A549 (cell line): ENCODE data around the gene CCDC63.

ENCODE experiments used
- CBX8 ChIP-seq: fragments of 200-600 bp; sonication (generic); IDR thresholded peaks from 2 replicates; pipeline ENCODE4 v1.6.1; 2016
- CEBPB ChIP-seq, 2 experiments: fragments of >200 bp in 1 of 2; sonication (Bioruptor Twin) in 1 of 2; formaldehyde crosslinking in 1 of 2; IDR thresholded peaks; 2 replicates each; pipeline ENCODE4 v1.6.1; 2012 to 2016
- CHD2 ChIP-seq: fragments of 150-350 bp; IDR thresholded peaks from 2 replicates; pipeline ENCODE4 v1.6.1; 2014; ENCODE audit warnings: low read length; ENCODE audit not compliant: partially characterized antibody
- MAZ ChIP-seq: fragments of 150-350 bp; IDR thresholded peaks from 2 replicates; pipeline ENCODE4 v1.6.1; 2014; ENCODE audit warnings: antibody characterized with exemption, low read depth, low read length, borderline replicate concordance
- MYC ChIP-seq: IDR thresholded peaks from 2 replicates; pipeline ENCODE4 v1.6.1; 2012; ENCODE audit warnings: mild to moderate bottlenecking, inconsistent platforms, low read length, improper control_type of control experiment, borderline replicate concordance
- NPAS2 ChIP-seq: fragments of 250-450 bp; sonication (Bioruptor Pico); IDR thresholded peaks from 2 replicates; pipeline ENCODE4 v1.8.0; 2022; ENCODE audit warnings: mild to moderate bottlenecking, moderate library complexity, borderline replicate concordance
- POLR2A ChIP-seq: IDR thresholded peaks from 2 replicates; pipeline ENCODE4 v1.6.1; 2012; ENCODE audit warnings: mild to moderate bottlenecking, low read length
- RCOR1 ChIP-seq: fragments of 150-350 bp; IDR thresholded peaks from 2 replicates; pipeline ENCODE4 v1.6.1; 2014; ENCODE audit warnings: antibody characterized with exemption, low read length, low read depth
- ZFP36 ChIP-seq: fragments of 450-650 bp; IDR thresholded peaks from 2 replicates; pipeline ENCODE4 v1.6.1; 2014; ENCODE audit warnings: borderline replicate concordance; ENCODE audit not compliant: partially characterized antibody
- TF ChIP-seq, protein P1 (sequence below): fragments of >200 bp; sonication (Bioruptor Twin); formaldehyde crosslinking; IDR thresholded peaks from 3 replicates; pipeline ENCODE4 v1.5.1; 2016
- TF ChIP-seq, protein P2 (sequence below): fragments of 450-650 bp; IDR thresholded peaks from 2 replicates; pipeline ENCODE4 v1.6.1; 2014; ENCODE audit warnings: antibody characterized with exemption
- TF ChIP-seq, protein P3 (sequence below): IDR thresholded peaks from 2 replicates; pipeline ENCODE4 v1.6.1; 2012

DNA sequence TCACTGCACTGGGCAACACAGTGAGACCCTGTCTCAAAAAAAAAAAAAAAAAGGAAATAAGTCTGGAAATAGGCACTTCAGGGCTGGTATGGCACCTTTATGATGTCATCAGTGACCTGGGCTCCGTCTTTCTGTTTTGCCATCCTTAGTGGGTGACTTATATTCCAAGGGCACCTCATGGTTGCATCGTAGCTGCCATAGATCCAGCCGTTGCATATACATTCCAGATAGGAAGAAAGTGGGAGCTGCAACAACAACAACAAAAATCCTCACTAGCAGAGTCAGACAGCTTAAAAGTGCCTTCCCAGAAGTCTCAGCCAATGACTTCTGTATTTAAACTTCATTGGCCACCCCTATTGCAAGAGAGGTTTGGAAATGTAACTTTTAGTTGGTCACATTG is 47.2 kb downstream of the CCDC63 start:
- no peak for TF ChIP-seq CHD2
- TF ChIP-seq, protein P1, sequence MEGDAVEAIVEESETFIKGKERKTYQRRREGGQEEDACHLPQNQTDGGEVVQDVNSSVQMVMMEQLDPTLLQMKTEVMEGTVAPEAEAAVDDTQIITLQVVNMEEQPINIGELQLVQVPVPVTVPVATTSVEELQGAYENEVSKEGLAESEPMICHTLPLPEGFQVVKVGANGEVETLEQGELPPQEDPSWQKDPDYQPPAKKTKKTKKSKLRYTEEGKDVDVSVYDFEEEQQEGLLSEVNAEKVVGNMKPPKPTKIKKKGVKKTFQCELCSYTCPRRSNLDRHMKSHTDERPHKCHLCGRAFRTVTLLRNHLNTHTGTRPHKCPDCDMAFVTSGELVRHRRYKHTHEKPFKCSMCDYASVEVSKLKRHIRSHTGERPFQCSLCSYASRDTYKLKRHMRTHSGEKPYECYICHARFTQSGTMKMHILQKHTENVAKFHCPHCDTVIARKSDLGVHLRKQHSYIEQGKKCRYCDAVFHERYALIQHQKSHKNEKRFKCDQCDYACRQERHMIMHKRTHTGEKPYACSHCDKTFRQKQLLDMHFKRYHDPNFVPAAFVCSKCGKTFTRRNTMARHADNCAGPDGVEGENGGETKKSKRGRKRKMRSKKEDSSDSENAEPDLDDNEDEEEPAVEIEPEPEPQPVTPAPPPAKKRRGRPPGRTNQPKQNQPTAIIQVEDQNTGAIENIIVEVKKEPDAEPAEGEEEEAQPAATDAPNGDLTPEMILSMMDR, result no peak
- TF ChIP-seq, protein P2, sequence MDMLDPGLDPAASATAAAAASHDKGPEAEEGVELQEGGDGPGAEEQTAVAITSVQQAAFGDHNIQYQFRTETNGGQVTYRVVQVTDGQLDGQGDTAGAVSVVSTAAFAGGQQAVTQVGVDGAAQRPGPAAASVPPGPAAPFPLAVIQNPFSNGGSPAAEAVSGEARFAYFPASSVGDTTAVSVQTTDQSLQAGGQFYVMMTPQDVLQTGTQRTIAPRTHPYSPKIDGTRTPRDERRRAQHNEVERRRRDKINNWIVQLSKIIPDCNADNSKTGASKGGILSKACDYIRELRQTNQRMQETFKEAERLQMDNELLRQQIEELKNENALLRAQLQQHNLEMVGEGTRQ, result no peak
- TF ChIP-seq RCOR1, result no peak
- TF ChIP-seq CBX8, result no peak
- TF ChIP-seq ZFP36, result no peak
- TF ChIP-seq CEBPB (IDR thresholded peaks at IDR 0.05), result no peak
- no peak for TF ChIP-seq NPAS2 (CRISPR knock-in tag)
- no peak for TF ChIP-seq MYC
- TF ChIP-seq MAZ, result no peak
- TF ChIP-seq POLR2A, result no peak
- TF ChIP-seq, protein P3, sequence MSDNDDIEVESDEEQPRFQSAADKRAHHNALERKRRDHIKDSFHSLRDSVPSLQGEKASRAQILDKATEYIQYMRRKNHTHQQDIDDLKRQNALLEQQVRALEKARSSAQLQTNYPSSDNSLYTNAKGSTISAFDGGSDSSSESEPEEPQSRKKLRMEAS, result no peak
